GM21360 (cell line): ENCODE measurements around the gene PRAMEF5.
"Not testable (repeated sequence)": the region's sequence is repeated elsewhere in the genome, so short reads cannot be mapped to it uniquely, and the experiment has no call there.

Experiments
- ATAC-seq: cut with Tn5 transposase; IDR thresholded peaks from one replicate; pipeline ENCODE4 v1.9.1; 2021; ENCODE audit warnings: mild to moderate bottlenecking, moderate library complexity; ENCODE audit not compliant: unreplicated experiment

PRAMEF5 gene

DNA sequence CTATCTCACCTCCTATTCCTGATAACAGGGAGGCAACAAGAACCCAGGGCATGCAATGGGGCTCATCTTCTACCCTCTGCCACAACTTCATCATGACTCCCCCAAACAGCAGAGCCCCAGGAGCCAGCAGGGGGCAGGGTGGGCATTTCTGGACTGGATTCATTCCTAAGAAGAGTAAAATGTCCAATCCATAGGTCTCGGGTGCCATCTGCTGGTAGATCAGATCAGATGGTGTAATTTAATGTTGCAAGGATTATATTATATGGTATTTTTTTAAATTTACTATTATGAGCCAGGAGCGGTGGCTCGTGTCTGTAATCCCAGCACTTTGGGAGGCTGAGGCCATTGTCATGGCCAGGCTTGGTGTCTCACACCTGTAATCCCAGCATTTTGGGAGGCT is 11.1 kb downstream of the PRAMEF5 start:
- not testable (repeated sequence) for ATAC-seq

GRCh38 chr1:13277016-13277415 is 23.0 kb downstream of the PRAMEF5 start:
- ATAC-seq = not testable (repeated sequence)

DNA sequence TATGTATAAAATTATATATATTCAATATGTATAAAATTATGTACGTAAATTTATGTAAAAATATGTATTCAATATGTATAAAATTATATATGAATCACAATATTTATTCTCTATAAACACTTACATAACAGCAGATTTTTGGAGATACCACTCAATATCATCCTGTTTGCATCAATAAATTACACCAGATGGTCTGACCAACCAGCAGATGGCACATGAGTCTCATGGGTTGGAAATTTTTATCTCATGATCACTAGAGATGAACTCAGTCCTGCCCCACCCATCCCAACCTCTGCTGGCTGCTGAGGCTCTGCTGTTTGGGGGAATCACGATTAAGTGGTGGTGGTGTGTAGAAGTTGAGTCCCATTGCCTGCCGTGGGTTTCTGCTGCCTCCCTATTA is 25.6 kb downstream of the PRAMEF5 start:
- ATAC-seq = not testable (repeated sequence)

DNA sequence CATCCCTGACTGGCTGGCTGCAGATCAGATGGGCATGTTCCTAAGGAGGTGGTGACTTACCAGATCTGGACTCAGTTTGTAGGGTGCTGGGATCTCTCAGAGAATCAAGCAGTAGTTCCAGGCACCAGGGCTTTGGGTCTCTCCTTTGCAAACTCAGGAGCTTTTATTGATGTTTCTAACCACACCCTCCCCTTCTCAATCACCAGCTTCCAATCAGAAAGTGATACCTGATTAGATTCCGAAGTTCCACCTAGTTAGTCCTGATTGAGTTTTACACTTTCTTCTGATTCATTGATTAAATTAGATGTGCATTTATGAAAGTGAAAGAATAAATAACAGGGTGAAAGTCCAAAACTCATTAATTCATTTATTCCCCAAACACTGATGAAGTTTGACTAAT is 31.0 kb downstream of the PRAMEF5 start, which contains the start of gene PRAMEF8:
TSS of gene PRAMEF8 (minus strand) at position 101 of the 400 bp plus-strand sequence. CDS start 1,046 bp downstream, outside the sequence.
- ATAC-seq = not testable (repeated sequence)

- not testable (repeated sequence) for ATAC-seq
Observed at GRCh38 chr1:13289030-13289429, 35.0 kb downstream of the PRAMEF5 start.

DNA sequence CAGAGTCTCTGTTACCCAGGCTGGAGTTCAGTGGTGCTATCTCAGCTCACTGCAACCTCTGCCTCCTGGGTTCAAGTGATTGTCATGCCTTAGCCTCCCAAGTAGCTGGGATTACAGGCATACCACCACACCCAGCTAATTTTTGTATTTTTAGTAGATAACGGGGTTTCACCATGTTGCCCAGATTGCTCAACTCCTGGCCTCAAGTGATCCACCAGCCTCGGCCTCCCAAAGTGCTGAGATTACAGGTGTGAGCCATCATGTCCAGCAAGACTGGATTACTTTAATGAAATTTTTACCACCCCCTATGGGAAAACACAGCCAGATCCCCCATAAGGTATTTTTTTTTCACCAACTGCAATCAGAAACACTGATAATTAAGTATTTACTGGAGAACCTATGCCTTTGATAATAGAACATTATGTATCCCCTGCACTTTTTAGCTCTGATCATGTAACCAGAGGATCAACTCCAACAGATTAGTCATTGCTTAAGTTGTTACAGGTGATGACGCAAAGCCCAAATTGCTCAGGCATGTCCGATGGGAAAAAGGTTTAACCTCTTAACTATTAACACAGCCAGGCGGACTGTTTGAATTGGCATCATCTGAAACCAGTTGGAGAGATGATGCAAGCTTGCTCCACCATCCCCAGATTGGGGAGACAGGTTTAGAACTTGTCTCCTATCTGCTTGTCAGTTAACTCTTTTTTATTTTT is 43.4 kb downstream of the PRAMEF5 start:
- not testable (repeated sequence) for ATAC-seq

- not testable (repeated sequence) for ATAC-seq
Observed at GRCh38 chr1:13298699-13299098, 44.7 kb downstream of the PRAMEF5 start.

DNA sequence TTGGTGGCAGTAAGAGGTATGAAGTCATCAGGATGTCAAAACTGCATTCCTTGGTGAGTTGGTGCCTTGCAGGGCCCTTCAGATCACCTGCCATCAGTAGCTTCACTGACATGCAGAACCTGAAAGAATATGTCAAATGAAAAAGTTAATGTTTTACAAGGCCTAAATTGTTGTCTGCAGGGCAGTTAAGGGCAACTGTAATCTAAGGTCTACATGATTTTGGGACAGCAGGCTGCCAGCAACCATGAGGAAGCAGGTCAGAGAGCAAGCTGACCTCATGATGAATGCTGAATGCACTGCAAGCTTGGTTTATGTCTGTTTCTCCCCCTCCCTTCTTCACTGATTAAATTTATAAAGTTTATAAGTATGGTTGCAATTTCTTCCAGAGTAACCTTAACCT is 48.2 kb downstream of the PRAMEF5 start:
- not testable (repeated sequence) for ATAC-seq

GRCh38 chr1:13303239-13303638 is 49.2 kb downstream of the PRAMEF5 start, which contains the start of gene PRAMEF33:
Gene PRAMEF33 (plus strand): TSS chr1:13303539. CDS start chr1:13305955, 2,416 bp downstream.
- ATAC-seq = not testable (repeated sequence)
